VCaP (cell line): Measurements from ENCODE around the gene USP26.
"Not testable (repeated sequence)": the region's sequence is repeated elsewhere in the genome, so short reads cannot be mapped to it uniquely, and the experiment has no call there.

ENCODE experiments used
- H3K27ac ChIP-seq: fragments of 450-650 bp; 2 replicates; pipeline ENCODE4 v1.5.1; 2017
- CTCF ChIP-seq: fragments of 450-650 bp; conservative IDR thresholded peaks from 2 replicates; pipeline ENCODE4 v1.5.1; 2017; ENCODE audit warnings: mild to moderate bottlenecking, moderate library complexity

The USP26 gene

GRCh38 chrX:133048751-133049150 lies 48.2 kb downstream of the USP26 start:
- H3K27ac ChIP-seq: no peak overlapping the region
- TF ChIP-seq CTCF: no peak

GRCh38 chrX:133046601-133047000 lies 50.3 kb downstream of the USP26 start:
- TF ChIP-seq CTCF: no peak
- no peak overlapping the region for H3K27ac ChIP-seq

GRCh38 chrX:133045986-133046385 lies 50.9 kb downstream of the USP26 start:
- peak; percentile 69 for TF ChIP-seq CTCF
- H3K27ac ChIP-seq: no peak overlapping the region

- H3K27ac ChIP-seq: not testable (repeated sequence)
These were observed 52.6 kb downstream of the USP26 start for GRCh38 chrX:133044145-133044786.

- no peak overlapping the region for H3K27ac ChIP-seq
- no peak for TF ChIP-seq CTCF
These were observed 54.6 kb downstream of the USP26 start for GRCh38 chrX:133042260-133042659.

- TF ChIP-seq CTCF: no peak
- H3K27ac ChIP-seq: no peak overlapping the region
These were observed 63.9 kb downstream of the USP26 start for GRCh38 chrX:133033010-133033409.

GRCh38 chrX:133018229-133018628 lies 78.7 kb downstream of the USP26 start:
- H3K27ac ChIP-seq: no peak overlapping the region
- TF ChIP-seq CTCF: no peak

- no peak overlapping the region for H3K27ac ChIP-seq
- TF ChIP-seq CTCF: no peak
These were observed 89.5 kb downstream of the USP26 start for GRCh38 chrX:133007458-133007857.
